Umbilical cord (tissue), 2 donors: ENCODE measurements around the gene PIAS1. TPM values are rescaled to one million over a fixed set of nuclear protein-coding genes. Genes with fewer than 3 reads are reported as not detected.

Experiments used
- DNase-seq: peaks from one replicate; pipeline ENCODE4 v3.0.0-alpha.2; 2015; ENCODE audit warnings: low spot score
- total RNA-seq: library from RNA; depleted of rRNA; stranded (reverse); fragments of >200 nt; gene quantifications from one replicate; pipeline ENCODE4 v1.2.3, GENCODE V29; 2014; ENCODE audit warnings: low replicate concordance; ENCODE audit not compliant: insufficient read depth

PIAS1 gene
- total RNA-seq, 1 donor from 2014 or later: 40.0 TPM

DNA sequence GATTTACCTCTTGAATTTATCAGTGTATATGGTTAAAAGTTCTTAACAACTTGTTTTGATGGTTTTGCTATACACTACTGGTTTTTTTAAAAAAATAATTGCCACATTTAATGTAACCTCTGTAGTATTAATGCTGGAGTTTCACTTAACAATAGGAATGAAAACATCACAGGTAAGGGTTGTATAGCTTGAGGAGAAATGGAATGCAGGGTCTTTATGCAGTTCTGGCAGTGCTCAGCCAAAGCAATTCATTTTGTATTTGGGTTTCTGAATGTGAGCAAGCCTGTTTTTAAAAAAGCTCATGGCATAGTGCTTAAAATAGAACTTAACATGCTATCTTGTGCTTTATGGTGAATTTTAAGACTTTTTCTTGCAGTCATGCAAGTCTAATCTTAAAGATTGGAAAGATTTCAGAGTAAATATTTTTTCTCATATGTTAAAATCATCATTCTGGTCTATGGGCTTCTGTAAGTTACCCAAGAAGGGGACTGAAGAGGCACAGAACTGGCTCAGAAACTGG is 8.9 kb downstream of the PIAS1 start:
- peak; percentile 44 for DNase-seq

DNA sequence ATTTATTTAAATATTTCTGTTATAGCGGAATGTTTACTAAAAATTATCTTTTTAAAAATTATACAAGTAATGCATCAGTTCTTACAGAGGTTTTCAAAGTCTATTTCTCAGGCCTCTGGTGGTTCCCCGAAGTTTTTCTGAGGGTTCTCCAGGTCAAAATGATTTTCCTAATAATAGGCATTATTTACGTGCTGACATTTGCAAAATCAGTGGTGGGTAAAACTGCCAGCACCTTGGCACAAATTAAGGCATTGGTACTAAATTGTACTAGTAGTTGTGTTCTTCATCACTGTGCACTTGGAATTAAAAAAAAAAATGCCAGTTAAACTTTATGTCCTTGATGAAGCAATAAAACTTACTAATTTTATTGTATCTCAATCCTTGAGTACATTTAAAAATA is 9.5 kb downstream of the PIAS1 start:
- no peak for DNase-seq

DNA sequence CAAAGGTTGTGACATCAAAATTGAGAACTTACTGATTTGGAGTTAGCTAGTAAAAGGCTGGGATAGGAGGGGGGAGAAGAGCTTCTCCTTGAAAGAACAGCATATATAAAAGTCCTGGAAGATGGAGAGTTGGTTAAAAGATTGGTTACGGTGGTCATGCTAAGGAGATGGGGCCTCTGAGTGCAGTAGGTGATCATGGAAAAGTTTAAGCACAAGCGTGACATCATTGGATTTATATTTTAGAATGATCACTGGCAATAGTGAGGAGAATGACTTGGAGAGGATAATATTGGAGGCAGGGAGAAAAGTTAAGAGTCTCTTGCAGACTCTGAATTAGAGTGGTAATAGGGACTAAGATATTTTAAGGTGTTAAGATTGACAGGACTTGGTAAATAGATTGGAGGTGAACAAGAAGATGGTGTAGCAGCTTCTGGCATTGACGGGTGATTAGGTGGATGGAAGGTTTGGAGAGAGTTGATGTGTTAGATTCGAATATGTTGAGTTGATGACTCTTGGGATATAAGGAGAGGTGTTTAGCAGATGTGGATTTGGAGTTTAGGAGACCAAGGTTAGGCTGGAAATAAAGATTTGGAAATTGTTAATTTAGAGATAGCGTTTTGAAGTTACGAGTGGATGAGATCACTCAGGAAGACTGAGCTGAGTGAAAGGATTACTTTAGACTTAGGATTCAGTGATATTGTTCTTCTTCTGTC is 19.6 kb downstream of the PIAS1 start:
- no peak for DNase-seq

GRCh38 chr15:68075764-68076385 is 21.8 kb downstream of the PIAS1 start:
- no peak for DNase-seq

DNA sequence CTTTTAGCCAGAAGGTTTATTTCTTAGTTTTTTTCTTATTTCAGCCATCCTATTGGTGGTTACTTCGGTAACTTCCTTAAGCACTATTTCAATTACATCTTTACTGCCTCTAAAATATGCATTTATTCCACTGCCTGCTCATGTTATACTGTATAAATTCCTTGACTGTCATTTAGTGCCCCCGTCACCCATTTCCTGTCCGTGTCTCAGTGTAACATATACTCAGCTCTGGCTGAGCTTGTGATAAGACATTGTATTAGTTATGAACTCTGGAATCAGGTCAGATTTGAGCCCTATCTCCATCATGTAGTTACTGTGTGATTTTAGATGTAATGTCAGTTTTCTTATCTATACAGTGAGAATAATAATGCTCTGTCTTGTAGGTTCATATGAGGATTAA is 24.2 kb downstream of the PIAS1 start:
- peak; percentile 30 for DNase-seq

GRCh38 chr15:68080334-68080733 is 26.2 kb downstream of the PIAS1 start:
- DNase-seq: no peak

DNA sequence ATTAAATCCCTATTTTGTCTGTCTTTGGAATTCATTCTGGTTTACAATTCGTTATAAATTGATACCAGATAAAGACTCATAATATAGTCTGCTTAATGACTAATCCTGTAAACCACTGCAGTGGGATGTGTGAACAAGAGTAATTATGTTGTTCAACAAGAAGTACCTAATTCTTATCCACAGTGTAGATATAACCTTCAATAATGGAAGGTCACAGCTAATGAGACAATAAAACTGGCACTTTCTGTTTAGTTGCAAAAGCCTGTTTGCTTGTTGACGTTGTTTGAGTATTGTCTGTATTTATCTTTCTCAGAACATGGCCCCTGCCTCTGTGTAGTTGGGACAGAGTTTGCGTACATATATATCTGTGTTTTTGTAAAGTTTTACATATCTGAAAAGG is 26.7 kb downstream of the PIAS1 start:
- no peak for DNase-seq

DNA sequence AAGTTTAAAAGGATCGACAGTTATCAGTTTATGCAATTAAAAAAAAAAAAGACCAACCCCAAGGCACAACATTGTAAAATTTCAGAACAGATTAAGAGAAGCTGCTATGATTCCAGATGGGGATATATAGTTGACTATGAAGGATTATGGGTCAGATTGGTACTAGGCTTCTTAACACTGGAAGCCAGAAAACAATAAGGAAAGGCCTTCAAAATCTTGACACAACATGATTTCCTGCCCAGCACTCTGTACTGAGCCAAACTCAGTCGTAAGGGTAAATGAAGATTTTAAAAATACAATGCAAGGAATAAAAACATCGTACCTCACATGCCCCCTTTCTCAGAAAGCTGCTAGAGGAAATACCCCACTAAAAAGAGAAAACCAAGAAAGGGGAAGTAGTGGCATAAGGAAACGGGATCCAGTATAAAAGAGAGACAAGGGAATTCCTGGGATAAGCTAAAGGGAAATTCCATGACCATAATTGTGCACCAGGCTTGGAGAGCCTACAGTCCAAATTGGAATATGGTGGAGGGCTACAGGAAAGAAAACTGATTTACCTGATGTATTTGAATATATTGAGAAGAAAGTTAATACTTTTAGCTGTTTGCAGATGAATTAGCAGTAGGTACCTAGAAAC is 27.9 kb downstream of the PIAS1 start:
- DNase-seq: no peak

DNA sequence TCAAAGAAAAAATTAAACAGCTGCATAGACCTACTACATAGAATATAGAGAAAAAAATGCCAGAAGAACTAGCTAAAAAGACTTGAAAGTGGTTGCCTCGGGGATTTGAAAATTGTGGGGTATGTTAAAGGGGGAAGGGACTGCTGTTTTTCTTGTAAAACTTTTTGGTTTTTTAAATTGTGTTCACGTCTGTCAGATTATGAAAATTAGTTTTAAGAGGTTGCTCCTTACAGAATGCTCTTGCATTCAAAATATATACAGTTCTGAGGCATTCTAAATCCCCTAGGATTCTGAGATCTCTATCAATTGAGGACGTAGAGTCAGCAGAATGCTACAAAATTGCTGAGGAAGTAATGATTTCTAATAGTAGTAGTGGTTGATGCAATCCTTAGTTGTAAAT is 28.6 kb downstream of the PIAS1 start:
- DNase-seq: no peak

DNA sequence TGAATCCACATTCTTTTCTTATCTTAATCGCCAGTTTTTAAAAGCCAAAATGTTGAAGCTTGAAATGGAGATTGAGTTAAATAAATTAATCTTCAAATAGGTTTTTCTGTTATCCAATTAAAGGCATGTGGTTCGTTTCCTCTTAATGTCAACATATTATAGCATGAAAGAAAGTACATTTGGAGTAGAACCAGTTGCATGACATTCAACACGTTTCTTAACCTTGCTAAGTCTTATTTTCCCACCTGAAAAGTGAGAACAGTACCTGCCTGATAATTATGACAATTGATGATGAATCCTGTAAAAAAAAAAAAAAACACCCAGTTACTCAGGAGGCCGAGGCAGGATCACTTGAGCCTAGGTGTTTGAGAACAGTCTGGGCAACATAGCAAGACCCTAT is 29.3 kb downstream of the PIAS1 start:
- DNase-seq: no peak

GRCh38 chr15:68085052-68085451 is 30.9 kb downstream of the PIAS1 start:
- DNase-seq: no peak

- no peak for DNase-seq
Observed at GRCh38 chr15:68091743-68092142, 37.6 kb downstream of the PIAS1 start.

DNA sequence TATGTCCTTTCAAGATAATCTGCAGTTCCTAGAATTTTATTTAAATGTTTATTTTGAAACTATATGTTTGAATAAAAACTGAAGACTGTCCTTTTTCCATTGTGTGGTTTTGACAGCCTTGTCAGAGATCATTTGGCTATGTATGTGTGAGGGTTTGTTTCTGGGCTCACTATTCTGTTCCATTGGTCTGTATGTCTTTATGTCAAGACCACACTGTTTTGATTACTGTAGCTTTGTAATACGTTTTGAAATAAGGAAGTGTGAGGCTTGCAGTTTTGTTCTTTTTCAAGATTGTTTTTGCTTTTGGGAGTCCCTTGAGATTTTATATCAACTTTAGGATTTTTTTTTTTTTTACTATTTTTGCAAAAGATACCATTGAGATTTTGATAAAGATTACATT is 42.0 kb downstream of the PIAS1 start:
- DNase-seq: no peak

DNA sequence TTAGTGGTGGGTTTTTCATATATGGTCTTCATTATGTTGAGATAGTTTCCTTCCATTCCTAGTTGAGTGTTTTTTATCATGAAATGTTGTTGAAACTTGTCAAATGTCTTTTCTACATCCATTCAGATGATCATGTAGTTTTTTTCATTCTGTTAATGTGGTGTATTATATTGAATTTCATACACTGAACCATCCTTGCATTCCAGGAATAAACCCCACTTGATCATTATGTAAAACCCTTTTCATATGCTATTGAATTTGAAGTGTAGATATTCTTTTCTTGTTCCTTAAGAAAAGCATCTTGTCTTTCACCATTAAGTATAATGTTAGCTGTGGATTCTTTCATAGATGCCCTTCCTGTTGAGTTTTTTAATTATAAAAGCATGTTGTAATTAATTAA is 42.9 kb downstream of the PIAS1 start:
- no peak for DNase-seq

DNA sequence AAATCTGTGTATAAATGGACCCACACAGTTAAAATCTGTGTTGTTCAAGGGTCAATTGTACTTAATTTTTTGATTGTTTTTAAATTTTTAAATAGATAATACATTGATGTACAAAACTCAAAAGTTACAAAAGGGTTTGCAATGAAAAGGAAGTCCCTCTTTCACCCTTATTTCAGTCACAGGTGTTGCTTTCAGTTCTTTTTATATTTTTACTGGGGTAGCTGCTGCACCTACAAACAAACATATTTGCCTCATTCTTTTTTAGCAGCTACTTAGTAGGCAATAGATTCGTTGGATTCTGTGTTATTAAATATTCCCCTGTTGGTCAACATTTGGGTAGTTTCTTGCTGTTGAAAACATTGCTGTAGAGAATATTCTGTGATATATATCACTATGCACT is 44.4 kb downstream of the PIAS1 start:
- DNase-seq: no peak

- no peak for DNase-seq
Observed at GRCh38 chr15:68100194-68100593, 46.1 kb downstream of the PIAS1 start.

DNA sequence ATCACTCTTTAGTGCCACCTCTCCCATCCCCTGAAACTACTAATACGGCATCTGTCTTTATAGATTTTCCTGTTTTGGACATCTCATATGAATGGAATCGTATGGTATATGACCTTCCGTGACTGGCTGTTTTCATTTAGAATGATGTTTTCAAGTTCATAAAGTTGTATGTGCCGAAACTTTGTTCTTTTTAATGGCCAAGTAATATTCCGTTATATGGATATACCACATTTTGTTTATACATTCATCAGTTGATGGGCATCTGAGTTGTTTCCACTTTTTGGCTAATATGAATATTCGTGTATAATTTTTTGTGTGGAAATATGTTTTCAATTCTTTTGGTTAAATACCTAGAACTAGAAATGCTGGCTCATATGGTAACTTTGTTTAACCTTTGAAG is 49.5 kb downstream of the PIAS1 start:
- no peak for DNase-seq

DNA sequence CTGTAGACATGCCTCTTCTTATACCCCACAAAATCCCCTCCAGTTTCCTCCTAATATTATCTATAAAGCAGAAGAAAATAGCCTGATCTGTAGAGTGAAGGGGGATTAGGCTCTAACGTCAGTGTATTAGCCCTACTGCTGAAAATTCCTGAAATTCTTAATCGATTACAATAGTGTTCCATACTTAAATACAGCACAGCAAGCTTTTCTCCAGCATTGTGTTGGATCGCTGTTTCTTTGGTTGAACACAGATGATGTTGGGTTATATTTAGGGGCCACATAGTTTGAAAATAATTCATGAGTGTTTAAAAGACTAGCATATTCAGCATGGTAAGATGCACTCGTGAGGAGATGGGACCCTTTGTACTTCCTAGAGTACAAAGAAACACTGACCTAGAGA is 52.5 kb downstream of the PIAS1 start:
- peak; percentile 33 for DNase-seq

- DNase-seq: no peak
Observed at GRCh38 chr15:68107142-68107541, 53.0 kb downstream of the PIAS1 start.

GRCh38 chr15:68112706-68113105 is 58.6 kb downstream of the PIAS1 start:
- no peak for DNase-seq

DNA sequence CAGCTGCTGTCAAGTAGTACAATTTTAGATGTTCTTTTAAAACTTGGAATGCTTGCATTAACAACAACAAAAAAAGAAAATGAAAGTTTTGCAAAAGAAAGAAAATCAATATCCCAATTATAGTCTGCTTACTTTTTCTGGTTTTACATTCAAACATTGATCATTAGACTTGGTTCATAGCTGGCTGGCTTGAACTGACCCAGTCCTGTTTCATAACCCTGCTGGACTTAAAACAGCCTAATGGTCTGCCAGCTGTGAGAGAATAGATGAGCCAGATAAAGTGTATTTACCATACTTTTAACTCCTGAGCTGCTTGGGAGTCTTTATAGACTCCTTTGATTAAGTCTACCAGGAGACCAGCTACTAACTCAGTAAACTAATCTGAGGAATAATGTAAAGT is 59.2 kb downstream of the PIAS1 start:
- peak; percentile 31 for DNase-seq

DNA sequence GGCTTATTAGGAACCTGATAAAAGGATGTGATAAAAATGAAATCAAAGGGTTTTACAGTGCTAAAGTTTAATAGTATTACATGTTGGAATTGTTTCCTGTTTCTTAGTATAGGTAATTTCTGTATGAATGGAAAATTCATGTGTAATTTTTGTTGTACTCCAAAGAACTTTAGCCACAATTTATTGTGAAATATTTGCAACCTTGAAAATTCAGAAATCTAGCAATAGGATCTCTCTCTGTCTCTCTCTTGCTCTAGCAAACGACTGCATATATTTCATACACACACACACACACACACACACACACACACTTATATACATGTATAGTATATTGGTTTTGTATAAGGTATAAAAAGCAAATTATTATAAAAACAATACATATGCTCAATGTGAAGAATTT is 59.6 kb downstream of the PIAS1 start:
- no peak for DNase-seq

GRCh38 chr15:68114356-68114755 is 60.2 kb downstream of the PIAS1 start:
- peak; percentile 55 for DNase-seq
